ENCODE results near the gene PGBD5.

GRCh38 chr1:230320804-230321203 is 105.3 kb downstream of the PGBD5 start:
- no peak for TF ChIP-seq CTCF (IDR thresholded peaks at IDR 0.05; ENCODE audit: insufficient read depth, low read depth, low read length)
- TF ChIP-seq EZH2 (IDR thresholded peaks at IDR 0.05; ENCODE audit: insufficient read depth, low read length): no peak

All from astrocyte (in vitro differentiated cells and primary cell).